HFFc6 (cell line): ENCODE results near the gene FBXO27. TPM values are rescaled to one million over a fixed set of nuclear protein-coding genes. Genes with fewer than 3 reads are reported as not detected.

Experiments
- DNase-seq: peaks from one replicate; pipeline ENCODE4 v3.0.0-alpha.2; 2018
- H3K27ac Mint-ChIP-seq: 2 replicates; pipeline ENCODE4 v1.8.0; 2020; ENCODE audit warnings: mild to moderate bottlenecking, mixed read lengths
- H3K27me3 Mint-ChIP-seq: 2 replicates; pipeline ENCODE4 v1.8.0; 2021; ENCODE audit warnings: mild to moderate bottlenecking, moderate library complexity, mixed read lengths; ENCODE audit not compliant: insufficient read depth
- H3K36me3 Mint-ChIP-seq: 2 replicates; pipeline ENCODE4 v1.8.0; 2021; ENCODE audit warnings: low read depth, mixed read lengths
- H3K4me1 Mint-ChIP-seq: 2 replicates; pipeline ENCODE4 v1.8.0; 2020; ENCODE audit warnings: low read depth, mixed read lengths
- H3K4me3 Mint-ChIP-seq: 2 replicates; pipeline ENCODE4 v1.8.0; 2020; ENCODE audit warnings: mild to moderate bottlenecking, moderate library complexity, mixed read lengths
- H3K9me3 Mint-ChIP-seq: 2 replicates; pipeline ENCODE4 v1.8.0; 2020; ENCODE audit warnings: mild to moderate bottlenecking, mixed read lengths
- total RNA-seq, 6 experiments: library from RNA; stranded (reverse); fragmentation: NEBNext Ultra II Directional; extraction: Animal tissue kit (Norgen Biotek cat#: 25700); gene quantifications; 2 replicates in 1 of 6; 3 replicates in 5 of 6; pipeline ENCODE4 v1.2.3, GENCODE V29; 2021
- TF ChIP-seq, protein P1 (sequence below): fragments of 200-600 bp; sonication (generic); IDR thresholded peaks from 2 replicates; pipeline ENCODE4 v1.5.0; 2021; ENCODE audit warnings: antibody characterized with exemption, mild to moderate bottlenecking

The FBXO27 gene
- total RNA-seq, 6 experiments from 2014 or later: 0.47 to 2.2 (median 0.90) TPM

DNA sequence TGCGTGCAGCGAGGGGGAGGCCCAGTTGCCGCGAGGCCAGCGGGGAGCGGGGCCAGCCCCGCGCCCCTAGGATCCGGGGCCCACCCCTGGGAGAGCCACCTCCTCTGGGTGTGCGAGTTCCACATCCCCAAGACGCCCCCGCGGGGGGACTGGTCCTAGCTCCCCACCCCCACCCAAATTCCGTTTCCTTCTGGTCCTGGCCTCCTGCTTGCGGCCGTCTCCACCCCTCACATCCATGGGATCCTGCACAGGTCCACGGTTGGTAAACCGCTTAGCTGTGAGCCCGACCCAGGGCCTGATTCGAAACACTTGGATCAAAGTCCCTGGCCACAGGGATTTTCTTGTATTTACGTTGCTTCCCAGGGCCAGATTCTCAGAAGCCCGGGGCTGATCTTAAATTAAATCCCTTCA is 56.5 kb downstream of the FBXO27 start:
- H3K27me3 Mint-ChIP-seq: peaks cover 8% of the 10 kb centered on the region; the same call in 1 of the 2 replicates
- H3K27ac Mint-ChIP-seq: peak overlapping the region; percentile 90
- DNase-seq: no peak
- H3K4me3 Mint-ChIP-seq: peak overlapping the region; percentile 90
- peaks cover 35% of the 10 kb centered on the region for H3K4me1 Mint-ChIP-seq
- H3K9me3 Mint-ChIP-seq: no peaks in the 10 kb centered on the region
- TF ChIP-seq, protein P1, sequence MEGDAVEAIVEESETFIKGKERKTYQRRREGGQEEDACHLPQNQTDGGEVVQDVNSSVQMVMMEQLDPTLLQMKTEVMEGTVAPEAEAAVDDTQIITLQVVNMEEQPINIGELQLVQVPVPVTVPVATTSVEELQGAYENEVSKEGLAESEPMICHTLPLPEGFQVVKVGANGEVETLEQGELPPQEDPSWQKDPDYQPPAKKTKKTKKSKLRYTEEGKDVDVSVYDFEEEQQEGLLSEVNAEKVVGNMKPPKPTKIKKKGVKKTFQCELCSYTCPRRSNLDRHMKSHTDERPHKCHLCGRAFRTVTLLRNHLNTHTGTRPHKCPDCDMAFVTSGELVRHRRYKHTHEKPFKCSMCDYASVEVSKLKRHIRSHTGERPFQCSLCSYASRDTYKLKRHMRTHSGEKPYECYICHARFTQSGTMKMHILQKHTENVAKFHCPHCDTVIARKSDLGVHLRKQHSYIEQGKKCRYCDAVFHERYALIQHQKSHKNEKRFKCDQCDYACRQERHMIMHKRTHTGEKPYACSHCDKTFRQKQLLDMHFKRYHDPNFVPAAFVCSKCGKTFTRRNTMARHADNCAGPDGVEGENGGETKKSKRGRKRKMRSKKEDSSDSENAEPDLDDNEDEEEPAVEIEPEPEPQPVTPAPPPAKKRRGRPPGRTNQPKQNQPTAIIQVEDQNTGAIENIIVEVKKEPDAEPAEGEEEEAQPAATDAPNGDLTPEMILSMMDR: no peak
- H3K36me3 Mint-ChIP-seq: peaks cover 9% of the 10 kb centered on the region

DNA sequence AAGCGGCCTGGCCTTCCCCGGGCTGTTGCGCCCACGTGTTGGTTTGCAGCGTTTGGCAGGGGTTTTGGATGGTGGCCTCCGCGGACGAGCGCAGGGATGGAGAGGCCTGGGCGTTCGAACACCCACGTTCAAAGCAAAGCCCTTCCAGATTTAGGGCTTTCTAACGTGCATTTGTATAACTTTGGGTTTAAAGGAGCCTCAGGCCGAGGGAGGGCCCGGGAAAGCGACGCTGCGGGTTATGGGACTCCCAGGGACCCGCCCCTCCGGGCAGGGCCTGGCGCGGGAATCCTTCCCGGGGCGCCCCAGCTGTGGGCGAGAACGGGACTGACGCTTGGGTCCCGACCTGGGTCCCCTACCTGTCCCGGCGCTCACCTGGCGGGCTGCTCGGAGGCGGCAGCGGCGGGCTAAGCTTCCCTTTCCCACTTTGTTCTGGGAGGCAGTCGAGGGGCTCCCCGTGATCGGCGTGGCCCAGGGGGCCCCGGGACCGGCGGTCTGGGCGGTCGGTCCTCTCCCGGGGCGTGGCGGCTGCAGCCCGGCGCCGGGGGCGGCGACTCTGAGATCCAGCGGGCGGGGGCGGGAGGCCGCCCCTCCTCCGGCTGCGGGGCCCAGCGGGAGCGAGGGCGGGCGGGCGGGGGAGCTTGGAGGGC is 57.0 kb downstream of the FBXO27 start, which contains the start of gene FBXO17:
TSS of gene FBXO17 (minus strand) at position 529 of the 647 bp plus-strand sequence. CDS start 25,423 bp downstream, outside the sequence.
- peak; percentile 46 for DNase-seq
- TF ChIP-seq, protein P1: no peak
- Mint-ChIP-seq H3K27ac (peak within 1 kb of the TSS; percentile 92), H3K4me3 (peak within 1 kb of the TSS; percentile 93), H3K9me3 (no peaks in the 10 kb centered on the region), H3K36me3 (peaks cover 5% of the 10 kb centered on the region), H3K4me1 (peaks cover 40% of the 10 kb centered on the region), H3K27me3 (peaks cover 8% of the 10 kb centered on the region; the same call in 1 of the 2 replicates)

DNA sequence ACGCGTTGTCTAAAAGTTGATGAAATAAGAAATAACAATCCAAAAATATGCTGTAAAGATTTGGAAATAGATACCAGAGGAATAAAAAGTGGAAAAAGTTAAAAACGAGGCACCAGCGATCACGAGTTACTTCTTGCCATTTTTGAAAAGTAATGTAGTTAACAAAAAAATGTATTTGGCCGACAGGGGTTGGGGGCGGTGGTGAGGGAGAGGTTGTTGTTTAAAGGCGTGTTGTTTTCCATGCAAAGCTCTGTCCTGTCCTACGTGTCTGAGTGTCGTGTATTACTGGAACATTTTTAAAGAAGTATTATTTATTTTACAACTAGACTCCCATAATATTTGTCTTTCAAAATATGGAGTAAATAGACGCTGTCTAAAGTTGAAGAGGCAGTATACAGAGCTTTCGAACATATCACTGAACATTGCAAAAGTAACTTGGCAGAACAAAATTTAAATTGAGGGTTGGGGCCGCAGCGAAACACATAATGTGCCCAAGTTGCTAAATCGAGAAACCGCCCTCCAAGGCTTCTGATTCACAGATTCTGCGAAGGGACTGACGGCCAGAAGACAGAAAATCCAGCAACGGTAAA is 57.6 kb downstream of the FBXO27 start:
- Mint-ChIP-seq H3K36me3 (peaks cover 5% of the 10 kb centered on the region), H3K27me3 (peaks cover 8% of the 10 kb centered on the region; the same call in 1 of the 2 replicates), H3K9me3 (no peaks in the 10 kb centered on the region), H3K4me3 (peak overlapping the region; percentile 93), H3K27ac (peak overlapping the region; percentile 92), H3K4me1 (peaks cover 40% of the 10 kb centered on the region)
- DNase-seq: no peak
- TF ChIP-seq, protein P1: peak; percentile 29; the same call in 1 of the 2 replicates

Other genes starting within 250 kb of the FBXO27 start
- gene LGALS7B, start 243.3 kb downstream of the FBXO27 start, total RNA-seq: not detected
- gene LGALS4, start 219.6 kb downstream of the FBXO27 start, total RNA-seq: under 1 TPM in 1 of 6 experiments, not detected in 5; 0.43 TPM
- gene ECH1, start 200.8 kb downstream of the FBXO27 start, total RNA-seq: 10 to 100 TPM; 35.5 to 48.5 (median 45.6) TPM
- gene HNRNPL, start 182.6 kb downstream of the FBXO27 start, total RNA-seq: 100 to 1,000 TPM; 337 to 467 (median 441) TPM
- gene RINL, start 154.3 kb downstream of the FBXO27 start, total RNA-seq: 1 to 10 TPM in 5 of 6 experiments, under 1 TPM in 1; 0.69 to 3.5 (median 1.7) TPM
- gene SIRT2, start 132.9 kb downstream of the FBXO27 start, total RNA-seq: 10 to 100 TPM; 34.9 to 36.4 (median 35.6) TPM
- 10 to 100 TPM; 21.8 to 23.4 (median 22.9) TPM for gene NFKBIB, start 132.6 kb downstream of the FBXO27 start, total RNA-seq
- under 1 TPM in 1 of 6 experiments, not detected in 5; 0.16 TPM for gene CCER2, start 120.4 kb downstream of the FBXO27 start, total RNA-seq
- 10 to 100 TPM; 18.7 to 25.1 (median 22.7) TPM for gene SARS2, start 101.8 kb downstream of the FBXO27 start, total RNA-seq
- 10 to 100 TPM; 58.3 to 75.0 (median 62.2) TPM for gene MRPS12, start 101.6 kb downstream of the FBXO27 start, total RNA-seq
- gene FBXO17, start 56.8 kb downstream of the FBXO27 start, total RNA-seq: 10 to 100 TPM; 17.5 to 21.5 (median 18.7) TPM
- not detected for gene ACP7, start 51.8 kb upstream of the FBXO27 start, total RNA-seq
- gene PAK4, start 93.2 kb upstream of the FBXO27 start, total RNA-seq: 10 to 100 TPM; 35.4 to 40.4 (median 35.8) TPM
- not detected for gene NCCRP1, start 164.4 kb upstream of the FBXO27 start, total RNA-seq
- not detected for gene SYCN, start 171.7 kb upstream of the FBXO27 start, total RNA-seq
- gene IFNL3, start 212.5 kb upstream of the FBXO27 start, total RNA-seq: not detected
- gene IFNL4, start 216.3 kb upstream of the FBXO27 start, total RNA-seq: not detected
- gene IFNL2, start 235.8 kb upstream of the FBXO27 start, total RNA-seq: not detected